Prostate gland (tissue), 2 donors: Measurements from ENCODE around the gene FAM107B. TPM values are rescaled to one million over a fixed set of nuclear protein-coding genes. Genes with fewer than 3 reads are reported as not detected.
A peak's percentile ranks its signal among the peaks of the same experiment; 100 is the strongest.
"Not testable (repeated sequence)": the region's sequence is repeated elsewhere in the genome, so short reads cannot be mapped to it uniquely, and the experiment has no call there.

Experiments used
- DNase-seq: peaks from one replicate; pipeline ENCODE4 v3.0.0-alpha.2; 2019; ENCODE audit warnings: low spot score
- H3K27ac ChIP-seq, 2 donors: fragments of 200-600 bp; sonication (generic); 2 replicates each; pipeline ENCODE4 v1.5.1; 2017 to 2019
- H3K27me3 ChIP-seq: fragments of 200-600 bp; sonication (generic); replicated peaks from 2 replicates; pipeline ENCODE4 v1.5.1; 2019; ENCODE audit not compliant: insufficient read depth
- H3K36me3 ChIP-seq, 2 donors: fragments of 200-600 bp; sonication (generic); 1 replicate in 1 of 2; 2 replicates in 1 of 2; pipeline versions ENCODE4 v1.5.1 to v1.8.1; 2017 to 2019
- H3K4me1 ChIP-seq: fragments of 200-600 bp; sonication (generic); replicated peaks from 2 replicates; pipeline ENCODE4 v1.5.1; 2019
- H3K4me3 ChIP-seq, 2 donors: fragments of 200-600 bp; sonication (generic); 2 replicates each; pipeline ENCODE4 v1.5.1; 2017 to 2019
- H3K9me3 ChIP-seq: fragments of 200-600 bp; sonication (generic); 2 replicates; pipeline ENCODE4 v1.5.1; 2017
- POLR2A ChIP-seq: fragments of 450-650 bp; IDR thresholded peaks from one replicate; pipeline ENCODE4 v1.6.1; 2016; ENCODE audit warnings: antibody characterized with exemption, mild to moderate bottlenecking
- POLR2AphosphoS5 ChIP-seq: sonication (generic); formaldehyde crosslinking; IDR thresholded peaks from one replicate; pipeline ENCODE4 v1.6.1; 2017; ENCODE audit warnings: antibody characterized with exemption
- WGBS: methylation state at CpG from one replicate; pipeline ENCODE4 v1.1.5; 2018; 5-methylcytosine and 5-hydroxymethylcytosine counted together
- intact Hi-C: fragments of 100-400 bp; cut with DNase I; formaldehyde crosslinking; loops from one replicate; pipeline ENCODE4 v1.14.2; 2022
- total RNA-seq, 2 donors: library from RNA; depleted of rRNA; stranded (reverse); fragments of >200 nt; gene quantifications; one replicate each; pipeline ENCODE4 v1.1.0, GENCODE V29; 2016
- TF ChIP-seq, protein P1 (sequence below), 4 experiments: fragments of 200-600 bp in 2 of 4; fragments of 450-650 bp in 2 of 4; sonication (generic) in 2 of 4; IDR thresholded peaks; 1 replicate in 3 of 4; 2 replicates in 1 of 4; pipeline ENCODE4 v1.5.1; 2016 to 2019; ENCODE audit warnings: antibody characterized with exemption in 4 of 4, mild to moderate bottlenecking in 2 of 4, moderate library complexity in 2 of 4

The FAM107B gene
- total RNA-seq, 2 donors from 2014 or later = 32.9 to 63.9 TPM

DNA sequence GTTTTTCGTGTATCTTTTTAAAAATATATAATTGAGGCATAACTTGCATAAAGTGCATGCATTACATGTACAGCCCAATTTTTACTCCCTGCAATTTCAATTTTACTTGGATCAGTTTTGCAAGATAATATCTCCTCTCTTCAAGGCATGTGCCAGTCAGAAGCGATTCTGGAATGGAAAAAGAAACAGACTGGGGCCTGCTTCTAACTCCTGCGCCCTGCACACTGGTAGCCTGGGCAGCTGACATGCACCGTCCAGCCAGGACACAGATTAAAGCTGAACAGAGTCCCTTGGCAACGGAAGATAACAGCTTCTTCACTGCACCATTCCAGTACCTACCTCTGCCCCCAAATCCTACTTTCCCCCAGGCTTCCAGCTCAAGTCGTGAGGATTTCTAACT lies 182.1 kb downstream of the FAM107B start:
- Histone ChIP-seq H3K4me1 (no peaks in the 10 kb centered on the region), H3K27ac (no peak overlapping the region), H3K4me3 (no peak overlapping the region), H3K36me3 (no peaks in the 10 kb centered on the region), H3K27me3 (no peaks in the 10 kb centered on the region), H3K9me3 (no peaks in the 10 kb centered on the region)
- DNase-seq = no peak
- 89% methylated on average over 6 of the region's 6 CpGs for whole genome bisulfite sequencing
- intact Hi-C loops = no loop called here
- TF ChIP-seq POLR2A = no peak
- TF ChIP-seq POLR2AphosphoS5 = no peak
- TF ChIP-seq, protein P1, sequence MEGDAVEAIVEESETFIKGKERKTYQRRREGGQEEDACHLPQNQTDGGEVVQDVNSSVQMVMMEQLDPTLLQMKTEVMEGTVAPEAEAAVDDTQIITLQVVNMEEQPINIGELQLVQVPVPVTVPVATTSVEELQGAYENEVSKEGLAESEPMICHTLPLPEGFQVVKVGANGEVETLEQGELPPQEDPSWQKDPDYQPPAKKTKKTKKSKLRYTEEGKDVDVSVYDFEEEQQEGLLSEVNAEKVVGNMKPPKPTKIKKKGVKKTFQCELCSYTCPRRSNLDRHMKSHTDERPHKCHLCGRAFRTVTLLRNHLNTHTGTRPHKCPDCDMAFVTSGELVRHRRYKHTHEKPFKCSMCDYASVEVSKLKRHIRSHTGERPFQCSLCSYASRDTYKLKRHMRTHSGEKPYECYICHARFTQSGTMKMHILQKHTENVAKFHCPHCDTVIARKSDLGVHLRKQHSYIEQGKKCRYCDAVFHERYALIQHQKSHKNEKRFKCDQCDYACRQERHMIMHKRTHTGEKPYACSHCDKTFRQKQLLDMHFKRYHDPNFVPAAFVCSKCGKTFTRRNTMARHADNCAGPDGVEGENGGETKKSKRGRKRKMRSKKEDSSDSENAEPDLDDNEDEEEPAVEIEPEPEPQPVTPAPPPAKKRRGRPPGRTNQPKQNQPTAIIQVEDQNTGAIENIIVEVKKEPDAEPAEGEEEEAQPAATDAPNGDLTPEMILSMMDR (IDR thresholded peaks at IDR 0.05) = no peak

DNA sequence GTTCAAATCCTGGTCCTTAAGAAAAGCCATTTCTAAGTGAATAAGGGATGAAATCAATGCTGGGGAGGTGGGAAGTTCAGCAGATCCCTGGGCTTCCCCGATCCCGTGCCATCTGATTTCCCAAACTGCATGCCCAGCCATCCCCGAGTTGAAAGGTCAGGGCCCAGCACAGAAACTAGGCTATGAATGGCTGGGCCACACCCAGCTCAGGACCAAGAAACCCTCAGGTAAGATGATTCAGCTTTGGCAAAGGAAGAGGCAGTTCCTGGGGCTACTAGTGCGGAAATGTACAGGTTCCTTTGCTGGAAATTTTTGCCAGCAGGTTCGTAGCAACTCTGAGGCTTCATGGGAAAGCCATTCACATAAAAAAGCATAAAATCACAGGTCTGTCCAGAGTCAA lies 182.7 kb downstream of the FAM107B start:
- WGBS = 94% methylated on average over 5 of the region's 5 CpGs
- no peaks in the 10 kb centered on the region for H3K4me1 ChIP-seq

DNA sequence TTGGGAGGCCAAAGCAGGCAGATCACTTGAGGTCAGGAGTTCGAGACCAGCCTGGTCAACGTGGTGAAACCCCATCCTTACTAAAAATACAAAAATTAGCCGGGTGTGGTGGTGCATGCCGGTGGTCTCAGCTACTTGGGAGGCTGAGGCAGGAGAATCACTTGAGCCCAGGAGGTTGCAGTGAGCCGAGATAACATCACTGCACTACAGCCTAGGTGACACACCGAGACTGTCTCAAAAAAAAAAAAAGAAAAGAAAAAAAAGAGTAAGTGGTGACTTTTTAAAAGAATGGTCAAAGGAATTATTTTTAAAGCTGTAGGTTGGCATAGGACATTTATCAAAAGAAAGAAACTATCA lies 185.8 kb downstream of the FAM107B start:
- H3K4me1 ChIP-seq, intact Hi-C loops, H3K27me3 ChIP-seq, H3K27ac ChIP-seq, H3K36me3 ChIP-seq, H3K4me3 ChIP-seq, H3K9me3 ChIP-seq, DNase-seq: not testable (repeated sequence)
- WGBS = 94% methylated on average over 6 of the region's 6 CpGs

More for the DNA sequence above, 182.7 kb downstream of the FAM107B start:
- DNase-seq = no peak
- H3K9me3 ChIP-seq = no peaks in the 10 kb centered on the region
- H3K27me3 ChIP-seq = no peaks in the 10 kb centered on the region
- no peak for TF ChIP-seq POLR2A
- no peak for TF ChIP-seq POLR2AphosphoS5
- TF ChIP-seq, protein P1 (IDR thresholded peaks at IDR 0.05) = no peak
- no peaks in the 10 kb centered on the region for H3K36me3 ChIP-seq
- H3K27ac ChIP-seq = no peak overlapping the region
- no peak overlapping the region for H3K4me3 ChIP-seq
- intact Hi-C loops = no loop called here

DNA sequence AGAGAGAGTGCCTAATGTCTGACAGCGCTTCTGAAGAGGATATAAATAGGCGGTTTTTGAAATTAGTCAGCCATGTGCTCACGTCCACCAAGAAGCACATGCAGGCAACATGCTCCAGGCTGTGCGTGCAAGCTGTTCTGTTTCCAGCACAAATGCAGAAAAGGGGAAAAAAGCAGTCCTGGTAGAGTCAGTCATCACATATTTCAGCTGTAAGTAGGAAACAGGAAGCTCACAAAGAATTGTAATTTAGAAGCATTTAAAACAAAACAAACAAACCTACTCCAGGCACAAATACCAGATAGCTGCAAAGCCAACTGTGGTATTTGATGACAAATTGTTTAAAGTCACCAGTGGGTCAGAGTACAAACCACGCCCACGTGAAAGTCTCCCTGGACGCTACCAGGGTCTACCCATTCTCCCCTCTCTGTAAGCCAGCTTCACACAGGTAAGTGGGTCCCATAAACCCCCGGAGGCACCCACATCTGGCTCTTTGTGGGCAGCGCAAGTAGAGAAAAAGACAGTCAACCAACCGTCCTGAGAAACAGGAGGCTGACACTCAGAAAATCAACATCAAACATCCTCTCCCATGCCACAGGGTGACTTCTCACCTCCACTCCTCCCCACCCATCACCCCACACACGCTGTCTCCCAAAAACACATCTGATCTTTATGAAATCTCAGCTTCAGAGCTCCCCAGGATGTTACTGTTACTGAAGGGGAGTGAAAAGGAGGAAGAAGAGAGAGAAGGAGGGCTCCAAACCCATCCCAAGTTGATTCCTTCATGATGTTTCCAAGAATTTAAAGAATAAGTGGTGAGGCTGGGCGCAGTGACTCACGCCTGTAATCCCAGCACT lies 186.4 kb downstream of the FAM107B start:
- DNase-seq = no peak
- Histone ChIP-seq H3K4me3 (no peak overlapping the region), H3K36me3 (no peaks in the 10 kb centered on the region), H3K27me3 (no peaks in the 10 kb centered on the region), H3K4me1 (no peaks in the 10 kb centered on the region), H3K9me3 (no peaks in the 10 kb centered on the region), H3K27ac (peak overlapping the region in 1 of 2 donors; percentile 47)
- intact Hi-C loops = no loop called here
- TF ChIP-seq POLR2A = no peak
- TF ChIP-seq, protein P1 (IDR thresholded peaks at IDR 0.05) = no peak
- TF ChIP-seq POLR2AphosphoS5 = no peak
- WGBS = 66% methylated on average over 13 of the region's 13 CpGs

DNA sequence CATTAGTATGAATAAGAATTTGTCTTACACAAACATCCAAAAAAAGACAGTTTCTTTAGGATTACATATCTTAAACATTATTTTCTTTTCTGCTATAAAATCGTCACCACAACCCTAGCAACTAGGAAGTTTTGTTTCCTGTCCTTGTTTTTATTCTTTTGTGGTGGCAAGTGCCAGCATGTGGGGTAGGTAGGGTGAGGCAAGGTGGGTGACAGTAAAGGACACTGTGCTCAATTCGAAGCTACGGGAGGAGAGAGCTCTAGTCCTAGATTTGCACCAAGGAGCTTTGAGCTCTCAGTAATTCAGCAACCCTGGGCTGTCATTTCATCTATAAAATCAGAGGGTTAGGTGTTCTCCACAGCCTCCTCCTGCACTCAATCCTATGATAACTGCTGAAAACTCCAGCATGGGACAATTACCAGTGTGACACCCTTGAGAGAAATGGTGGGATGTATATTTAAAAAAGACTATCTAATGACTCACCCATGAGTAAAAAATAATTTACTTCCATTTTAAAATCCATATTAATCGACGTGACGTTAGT lies 187.1 kb downstream of the FAM107B start:
- TF ChIP-seq POLR2A (no peak), POLR2AphosphoS5 (no peak)
- TF ChIP-seq, protein P1 (IDR thresholded peaks at IDR 0.05) = no peak
- no peak for DNase-seq
- H3K27ac ChIP-seq = peak overlapping the region in 1 of 2 donors; percentile 47
- intact Hi-C loops = no loop called here
- WGBS = 65% methylated on average over 6 of the region's 6 CpGs
- H3K4me3 ChIP-seq = no peak overlapping the region
- H3K9me3 ChIP-seq = no peaks in the 10 kb centered on the region
- H3K27me3 ChIP-seq = no peaks in the 10 kb centered on the region
- H3K4me1 ChIP-seq = no peaks in the 10 kb centered on the region
- no peaks in the 10 kb centered on the region for H3K36me3 ChIP-seq
